Measurements from ENCODE around the gene TRMU.
A peak's percentile ranks its signal among the peaks of the same experiment; 100 is the strongest.
"Not testable (repeated sequence)": the region's sequence is repeated elsewhere in the genome, so short reads cannot be mapped to it uniquely, and the experiment has no call there.

TRMU gene

DNA sequence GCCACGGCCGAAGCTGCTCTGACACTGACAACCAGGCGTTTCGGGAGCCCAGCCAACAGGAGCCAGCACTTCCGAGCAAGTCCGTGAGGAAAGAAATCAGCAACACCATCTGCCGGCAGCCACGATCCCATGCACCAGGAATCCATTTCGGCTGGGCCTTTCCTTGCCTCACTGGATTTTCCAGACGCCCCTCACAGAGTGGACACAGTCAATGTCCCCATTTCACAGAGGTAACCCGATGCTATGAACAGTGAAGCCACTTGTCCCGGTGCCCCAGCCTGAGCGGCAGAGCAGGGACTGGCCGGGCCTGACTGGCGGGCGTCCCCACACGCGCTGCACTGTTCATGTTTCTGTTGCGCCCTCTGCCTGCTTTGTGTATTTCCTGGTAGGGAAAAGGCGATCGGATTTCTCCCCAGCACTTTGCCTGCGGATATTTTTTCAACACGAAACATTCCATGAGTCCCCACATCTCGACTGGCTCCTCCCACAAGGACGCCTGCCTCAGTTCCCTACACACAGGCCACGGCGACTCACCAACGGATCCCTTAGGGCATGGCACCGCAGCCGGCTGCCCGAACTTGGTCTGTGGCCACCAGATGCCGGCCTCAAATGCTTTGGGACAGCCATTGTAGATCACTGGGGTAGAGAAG lies 55.3 kb downstream of the TRMU start:
- peak; percentile 42 for DNase-seq

DNA sequence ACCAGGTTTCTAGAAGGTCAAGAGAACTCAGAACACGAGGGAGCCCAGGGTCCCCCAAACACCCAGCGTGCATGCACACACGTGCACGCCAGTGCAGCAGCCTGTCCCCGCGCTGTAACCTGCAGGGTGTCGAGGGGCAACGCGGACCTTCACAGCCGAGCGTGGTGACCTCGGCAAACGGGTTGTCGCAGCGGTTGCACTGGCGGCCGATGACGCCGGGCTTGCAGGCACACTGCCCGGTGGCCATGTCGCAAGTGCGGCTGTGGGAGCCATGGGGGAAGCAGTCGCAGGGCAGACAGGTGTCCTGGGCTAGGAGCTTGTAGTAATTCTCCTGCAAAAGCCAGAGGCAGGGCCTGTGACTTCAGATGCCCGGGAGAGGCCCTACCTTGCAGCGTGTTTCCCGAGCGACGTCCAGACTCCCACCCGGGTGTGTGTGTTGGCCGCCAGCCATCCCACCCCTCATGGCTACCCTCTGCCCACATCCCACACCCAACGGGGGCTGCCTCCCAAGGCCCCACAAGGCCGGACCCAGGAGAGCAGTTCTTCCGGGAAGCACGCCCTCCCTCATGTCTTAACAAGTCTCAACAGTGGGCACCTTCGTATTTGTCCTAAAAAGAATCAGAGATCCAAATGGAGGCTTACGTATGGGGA lies 56.1 kb downstream of the TRMU start:
- DNase-seq: no peak

DNA sequence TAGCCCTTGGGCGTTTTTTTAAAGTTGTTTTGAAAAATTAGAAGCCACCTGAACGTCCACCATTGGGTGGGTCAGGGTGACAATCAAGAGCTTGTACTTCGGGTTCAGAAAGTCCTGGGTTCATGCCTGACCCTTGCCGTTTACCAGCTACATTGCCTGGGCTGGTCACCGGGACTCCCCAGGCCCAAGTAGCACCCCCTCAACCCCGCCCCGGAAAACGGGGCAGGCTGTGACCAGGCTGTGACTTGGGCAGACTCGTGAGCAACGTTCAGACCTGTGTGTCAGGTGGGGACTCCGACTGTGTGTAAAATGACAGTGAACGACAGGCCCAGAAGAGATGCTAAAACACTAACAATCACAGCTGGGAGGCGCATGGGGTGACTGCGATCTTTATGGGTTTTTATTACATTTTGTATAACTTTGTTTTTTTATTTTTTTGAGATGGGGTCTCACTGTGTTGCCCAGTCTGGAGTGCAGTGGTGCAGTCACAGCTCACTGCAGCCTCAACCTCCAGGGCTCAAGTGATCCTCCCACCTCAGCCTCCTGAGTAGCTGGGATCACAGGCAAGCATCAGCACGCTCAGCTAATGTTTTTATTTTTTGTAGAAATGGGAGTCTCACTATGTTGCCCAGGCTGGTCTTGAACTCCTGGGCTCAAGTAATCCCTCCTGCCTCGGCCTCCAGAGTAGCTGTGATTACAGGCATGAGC lies 56.8 kb downstream of the TRMU start:
- DNase-seq: no peak

DNA sequence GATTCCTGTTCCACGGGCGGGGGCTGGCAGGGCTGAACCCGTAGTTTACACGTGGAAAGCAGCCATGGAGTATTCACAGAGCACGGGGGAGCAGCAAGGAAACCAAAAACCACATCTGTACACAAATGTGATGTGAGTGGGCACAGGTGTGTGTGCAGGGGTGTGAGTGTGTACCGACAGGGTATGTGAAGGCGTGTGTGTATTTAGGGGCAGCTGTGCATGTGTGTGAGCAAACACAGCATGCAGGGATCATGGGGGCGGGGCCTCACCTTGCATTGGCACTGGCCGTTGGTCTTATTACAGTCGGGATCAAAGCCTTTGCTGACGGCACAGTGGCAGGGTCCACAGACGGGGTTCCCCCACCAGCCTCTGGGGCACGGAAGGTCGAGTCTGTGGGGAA lies 58.4 kb downstream of the TRMU start:
- no peak for DNase-seq

DNA sequence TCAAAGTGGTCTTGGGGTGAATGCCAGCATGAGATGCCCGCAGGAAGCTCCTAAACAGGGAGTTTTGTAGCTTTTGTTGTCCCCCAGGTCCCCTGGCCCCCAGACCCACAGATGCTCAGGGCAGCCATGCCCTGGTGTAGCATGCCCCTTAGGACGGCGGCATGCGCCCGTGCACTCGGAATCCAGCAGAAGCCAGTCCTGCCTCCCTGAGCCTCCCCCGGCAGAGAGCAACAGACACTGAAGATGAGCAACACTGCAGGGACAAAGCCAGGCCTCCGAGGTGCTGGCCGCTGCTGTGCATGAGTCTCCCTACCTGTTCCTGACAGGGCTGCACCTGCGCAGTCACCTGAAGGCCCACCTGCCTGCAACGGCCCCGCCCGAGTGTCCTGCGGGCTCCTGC lies 59.1 kb downstream of the TRMU start:
- no peak for DNase-seq

DNA sequence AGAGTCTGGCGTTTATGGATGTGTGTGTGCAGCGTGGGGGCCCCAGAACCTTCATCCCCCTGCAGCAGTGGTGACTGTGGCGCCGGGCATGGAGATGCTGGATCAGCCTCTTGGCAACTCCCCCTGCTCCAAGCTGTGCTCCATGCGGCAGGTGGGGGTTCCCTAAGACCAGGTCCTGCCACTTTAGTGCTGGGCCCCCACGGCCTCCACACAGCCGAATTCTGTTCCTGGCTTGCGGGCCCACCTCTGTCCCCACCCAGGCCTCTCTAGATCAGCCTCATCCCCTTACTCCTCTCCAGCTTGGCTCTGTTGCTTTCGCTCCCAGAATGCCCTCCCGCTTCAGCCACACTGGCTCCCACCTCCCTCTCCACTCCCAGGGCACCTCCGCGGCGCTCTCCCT lies 59.6 kb downstream of the TRMU start:
- no peak for DNase-seq

DNA sequence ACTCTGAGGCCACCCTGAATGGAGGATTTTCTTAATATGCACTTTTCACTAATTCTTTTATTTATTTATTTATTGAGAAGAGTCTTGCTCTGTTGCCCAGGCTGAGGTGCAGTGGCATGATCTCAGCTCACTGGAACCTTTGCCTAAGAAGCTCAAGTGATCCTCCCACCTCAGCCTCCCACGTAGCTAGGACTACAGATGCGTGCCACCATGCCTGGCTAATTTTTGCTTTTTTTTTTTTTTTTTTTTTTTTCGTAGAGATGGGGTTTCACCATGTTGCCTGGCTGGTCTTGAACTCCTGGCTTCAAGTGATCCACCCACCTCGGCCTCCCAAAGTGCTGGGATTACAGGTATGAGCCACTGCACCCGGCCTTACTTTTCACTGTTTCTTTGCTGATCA lies 61.5 kb downstream of the TRMU start:
- not testable (repeated sequence) for DNase-seq

DNA sequence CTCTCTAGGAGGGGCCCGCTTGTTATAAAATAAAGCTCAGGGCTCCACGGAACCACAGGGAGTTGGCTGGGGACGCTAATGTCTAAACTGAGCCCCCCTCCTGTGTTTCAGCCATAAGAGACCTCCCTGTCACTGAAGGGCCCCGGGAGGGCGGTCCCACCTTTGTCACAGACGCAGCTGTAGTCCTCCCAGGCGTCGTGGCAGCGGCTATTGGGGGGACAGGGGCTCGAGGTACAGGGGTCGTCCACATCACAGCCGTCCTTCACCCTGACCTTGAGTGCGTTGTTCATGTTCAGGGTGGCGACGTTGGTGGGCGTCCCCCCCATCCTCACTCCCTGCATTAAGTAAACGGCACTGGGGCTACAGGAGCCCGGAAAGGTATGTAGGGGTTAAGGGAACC lies 62.0 kb downstream of the TRMU start:
- no peak for DNase-seq

DNA sequence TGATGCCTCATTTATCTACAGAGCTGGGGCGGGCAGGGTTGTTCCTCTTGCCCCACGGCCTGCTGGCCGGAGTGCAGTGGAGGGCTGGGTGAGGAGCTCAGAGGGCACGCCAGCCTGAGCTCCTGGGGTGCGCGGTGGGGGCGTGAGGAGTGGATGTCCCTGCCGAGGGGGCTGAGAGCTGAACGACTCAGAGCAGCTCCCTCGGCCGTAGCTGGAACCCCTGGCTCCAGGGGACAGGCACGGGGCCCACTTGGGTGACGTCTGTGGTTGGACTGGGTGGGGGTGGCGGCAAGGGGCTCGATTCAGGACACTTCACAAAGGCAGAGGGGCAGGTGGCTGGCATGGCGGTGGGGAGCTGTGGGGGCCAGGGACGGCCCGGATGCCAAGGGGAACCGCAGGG lies 62.4 kb downstream of the TRMU start:
- no peak for DNase-seq

DNA sequence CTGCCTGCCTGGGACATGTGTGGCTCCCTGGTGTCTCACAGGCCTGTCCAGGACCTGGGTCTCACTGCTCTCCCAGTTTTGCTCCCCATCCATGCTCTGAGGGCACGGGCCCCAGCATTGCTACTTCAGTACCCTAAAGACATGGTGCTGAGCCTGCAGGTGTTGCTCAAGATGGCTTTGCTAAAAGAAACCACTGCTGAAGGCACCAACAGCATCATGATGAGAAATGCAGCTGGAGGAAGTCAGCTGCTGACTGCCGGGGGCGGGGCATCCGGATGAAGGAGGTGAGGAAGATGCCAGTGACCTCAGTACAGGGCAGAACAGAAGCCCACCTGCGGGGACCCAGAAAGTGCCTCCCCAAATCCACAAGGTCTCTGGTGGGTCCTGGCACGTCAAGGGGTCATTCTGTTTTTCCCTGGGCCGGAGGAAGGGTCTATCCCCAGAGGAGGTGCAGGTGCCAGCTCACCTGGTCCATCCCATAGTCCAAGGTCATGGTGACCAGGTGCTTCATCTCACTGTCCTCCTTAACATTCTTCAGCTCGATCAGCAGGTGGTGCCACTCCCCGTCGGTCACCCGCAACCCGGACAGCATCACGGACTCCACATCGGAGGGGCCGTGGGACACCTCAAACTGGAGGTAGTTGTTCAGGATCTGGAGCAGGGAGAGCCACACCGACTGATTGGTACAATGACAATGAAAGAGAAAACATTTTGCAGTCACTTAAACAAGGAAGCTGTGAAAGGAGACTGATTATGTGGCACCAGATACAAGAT lies 63.9 kb downstream of the TRMU start:
- no peak for DNase-seq

DNA sequence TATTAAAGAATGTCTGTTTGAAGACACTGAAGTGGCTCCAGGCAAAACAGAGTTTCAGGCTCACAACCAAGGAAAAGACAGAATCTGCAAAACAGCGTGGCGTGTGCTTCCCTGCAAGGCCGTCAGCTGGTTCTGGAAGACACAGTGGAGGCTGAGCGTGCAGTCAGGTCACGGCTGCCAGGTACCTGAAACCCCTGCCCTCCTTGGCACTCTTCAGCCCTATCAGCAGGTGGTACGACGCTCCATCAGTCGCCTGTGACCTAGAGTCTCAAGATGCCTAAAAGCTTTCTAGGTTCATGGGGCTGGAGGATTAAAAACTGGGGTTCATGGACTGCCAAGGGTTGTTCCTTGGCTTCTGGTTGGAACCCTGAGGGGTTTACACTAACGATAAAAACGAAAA lies 65.9 kb downstream of the TRMU start:
- DNase-seq: no peak

DNA sequence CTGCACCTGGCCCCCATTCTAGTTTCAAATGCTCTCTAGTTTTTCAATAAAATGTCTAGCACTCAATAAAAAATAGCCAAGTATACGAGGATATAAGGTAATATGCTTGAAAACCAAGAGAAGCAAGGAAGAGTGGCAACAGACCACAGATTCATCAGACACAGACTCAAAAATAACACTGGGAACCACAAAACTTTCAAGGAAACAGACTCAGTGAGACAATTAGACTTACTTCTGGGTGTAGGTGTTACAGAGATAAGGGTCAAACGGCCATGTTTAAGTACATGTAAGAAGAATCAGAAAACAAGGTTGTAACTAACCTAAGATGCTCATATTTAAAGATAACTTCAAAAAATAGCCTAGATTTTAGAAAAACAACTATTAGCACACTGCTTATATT lies 67.0 kb downstream of the TRMU start:
- no peak for DNase-seq

DNA sequence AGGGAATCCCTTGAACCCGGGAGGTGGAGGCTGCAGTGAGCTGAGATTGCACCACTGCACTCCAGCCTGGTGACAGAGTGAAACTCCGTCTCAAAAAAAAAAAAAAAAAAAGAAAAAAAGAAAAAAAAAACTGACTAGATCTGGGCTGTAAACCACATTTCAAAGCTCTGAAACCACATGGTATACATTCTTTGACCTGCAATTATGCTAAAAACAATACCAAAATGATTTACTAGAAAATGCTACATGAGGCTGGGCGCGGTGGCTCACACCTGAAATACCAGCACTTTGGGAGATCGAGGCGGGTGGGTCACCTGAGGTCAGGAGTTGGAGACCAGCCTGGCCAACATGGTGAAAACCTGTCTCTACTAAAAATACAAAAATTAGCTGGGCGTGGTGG lies 68.4 kb downstream of the TRMU start:
- DNase-seq: not testable (repeated sequence)

DNA sequence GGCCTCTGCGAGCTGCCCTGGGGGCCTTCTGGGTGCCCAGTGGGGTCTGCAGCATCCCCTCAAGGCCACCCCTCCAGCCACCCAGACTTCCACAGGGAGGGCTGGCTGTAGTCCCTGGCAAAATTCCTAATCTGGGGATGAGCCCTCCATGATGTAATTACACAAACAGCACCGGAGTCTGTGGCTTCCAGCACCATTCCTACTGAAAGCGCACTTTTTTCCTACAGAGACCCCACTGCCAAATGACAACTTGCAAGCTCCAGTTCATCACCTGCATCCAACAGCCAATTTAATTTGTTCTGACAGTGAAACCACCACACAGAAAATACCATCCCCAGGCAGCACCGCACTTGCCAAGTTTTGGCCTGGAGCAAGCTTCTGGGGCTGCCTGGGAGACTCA lies 70.4 kb downstream of the TRMU start:
- no peak for DNase-seq

DNA sequence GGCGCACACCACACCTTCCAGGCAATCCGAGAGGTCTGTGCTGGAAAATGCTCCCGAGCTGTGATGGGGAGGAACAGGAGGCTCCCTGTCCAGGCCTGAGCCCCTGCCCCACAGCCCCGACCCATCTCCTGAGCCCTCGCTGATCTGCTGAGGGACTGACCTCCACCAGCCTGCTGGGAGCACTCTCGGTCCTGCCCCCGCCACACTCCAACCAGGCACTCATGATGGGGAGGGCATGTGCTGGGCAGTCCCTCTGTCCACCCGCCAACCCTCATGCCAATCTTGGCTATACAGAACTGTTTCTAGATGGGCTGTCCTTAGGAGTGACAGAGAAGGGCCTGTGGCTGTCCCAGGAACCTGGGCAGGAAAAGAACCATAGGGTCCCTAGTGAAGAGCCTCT lies 70.8 kb downstream of the TRMU start:
- DNase-seq: no peak

DNA sequence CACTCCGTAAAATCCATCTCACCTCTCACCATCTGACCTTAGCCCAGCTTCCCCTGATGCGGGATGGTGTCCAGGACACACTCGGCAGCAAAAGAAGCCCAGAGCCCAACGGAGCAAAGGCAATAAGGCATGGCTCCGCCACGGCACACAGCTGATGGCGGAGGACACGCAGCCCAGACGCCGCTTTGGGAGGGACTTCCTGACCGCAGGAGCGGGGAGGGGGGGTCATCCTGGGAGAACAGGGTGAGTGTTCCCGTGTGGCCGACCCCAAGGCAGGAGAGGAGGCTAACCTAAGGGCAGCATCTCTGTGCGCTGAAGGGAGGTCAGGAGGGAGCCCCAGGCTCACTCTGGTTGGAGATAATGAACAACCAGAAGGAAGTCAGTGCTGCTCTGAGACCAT lies 71.3 kb downstream of the TRMU start:
- no peak for DNase-seq

Measured in NCI-H1092 treated with DMSO at 0.1 percent for 48 hours (cell line).